Glutamatergic neuron (in vitro differentiated cells): ENCODE results near the gene ZCCHC3. TPM values are rescaled to one million over a fixed set of nuclear protein-coding genes. Genes with fewer than 3 reads are reported as not detected.

Experiments used
- DNase-seq: peaks from one replicate; pipeline ENCODE4 v3.0.0; 2022
- H3K27ac Mint-ChIP-seq: one replicate; pipeline ENCODE4 v1.8.0; 2020; ENCODE audit warnings: mild to moderate bottlenecking, mixed read lengths, inconsistent platforms; ENCODE audit not compliant: unreplicated experiment
- H3K27me3 Mint-ChIP-seq: one replicate; pipeline ENCODE4 v1.8.0; 2020; ENCODE audit warnings: mild to moderate bottlenecking, moderate library complexity, mixed read lengths, inconsistent platforms; ENCODE audit not compliant: unreplicated experiment
- H3K36me3 Mint-ChIP-seq: one replicate; pipeline ENCODE4 v1.8.0; 2020; ENCODE audit warnings: mild to moderate bottlenecking, mixed read lengths, inconsistent platforms; ENCODE audit not compliant: unreplicated experiment
- H3K4me1 Mint-ChIP-seq: one replicate; pipeline ENCODE4 v1.8.0; 2020; ENCODE audit warnings: mild to moderate bottlenecking, low read depth, mixed read lengths, inconsistent platforms; ENCODE audit not compliant: unreplicated experiment
- H3K4me3 Mint-ChIP-seq: one replicate; pipeline ENCODE4 v1.8.0; 2020; ENCODE audit warnings: mild to moderate bottlenecking, mixed read lengths, inconsistent platforms; ENCODE audit not compliant: unreplicated experiment
- H3K9me3 Mint-ChIP-seq: one replicate; pipeline ENCODE4 v1.8.0; 2020; ENCODE audit warnings: mild to moderate bottlenecking, moderate library complexity, mixed read lengths, inconsistent platforms; ENCODE audit not compliant: unreplicated experiment
- CTCF ChIP-seq: fragments of 200-600 bp; sonication (generic); IDR thresholded peaks from one replicate; pipeline ENCODE4 v1.5.0; 2021; ENCODE audit not compliant: partially characterized antibody, unreplicated experiment
- total RNA-seq: library from RNA; stranded (reverse); fragmentation: NEBNext Ultra II Directional; extraction: Animal tissue kit (Norgen Biotek cat#: 25700); gene quantifications from one replicate; pipeline ENCODE4 v1.2.1, GENCODE V29; 2021; ENCODE audit not compliant: unreplicated experiment

Gene ZCCHC3
- total RNA-seq, 1 donor from 2014 or later, result 15.3 TPM

- H3K36me3 Mint-ChIP-seq, result no peaks in the 10 kb centered on the region
- H3K4me3 Mint-ChIP-seq, result no peak overlapping the region
- H3K27ac Mint-ChIP-seq, result no peak overlapping the region
- no peaks in the 10 kb centered on the region for H3K4me1 Mint-ChIP-seq
- no peak for TF ChIP-seq CTCF
- no peak for DNase-seq
- H3K27me3 Mint-ChIP-seq, result peaks cover 7% of the 10 kb centered on the region
- H3K9me3 Mint-ChIP-seq, result peaks cover 8% of the 10 kb centered on the region
Measured at GRCh38 chr20:270517-270916, 26.9 kb upstream of the ZCCHC3 start.

DNA sequence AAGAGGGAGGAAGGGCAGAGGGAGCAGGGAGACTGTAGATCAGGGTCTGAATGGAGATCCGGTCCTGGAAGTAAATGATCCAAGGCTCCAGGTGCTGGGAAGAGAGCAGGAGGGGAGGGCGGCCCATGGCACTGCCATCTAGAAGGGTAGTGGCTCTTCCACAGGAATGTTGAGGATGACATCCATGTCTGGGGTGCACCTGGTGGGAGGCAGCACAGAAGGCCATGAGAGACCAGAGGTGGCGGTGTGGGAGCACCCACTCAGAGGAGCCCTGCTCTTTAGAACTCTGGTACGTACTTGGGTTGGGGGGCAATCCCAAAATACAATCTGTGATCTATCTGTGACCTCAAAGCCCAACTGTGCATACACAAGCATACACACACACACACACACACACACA, 26.3 kb upstream of the ZCCHC3 start:
- no peak overlapping the region for H3K4me3 Mint-ChIP-seq
- DNase-seq, result no peak

DNA sequence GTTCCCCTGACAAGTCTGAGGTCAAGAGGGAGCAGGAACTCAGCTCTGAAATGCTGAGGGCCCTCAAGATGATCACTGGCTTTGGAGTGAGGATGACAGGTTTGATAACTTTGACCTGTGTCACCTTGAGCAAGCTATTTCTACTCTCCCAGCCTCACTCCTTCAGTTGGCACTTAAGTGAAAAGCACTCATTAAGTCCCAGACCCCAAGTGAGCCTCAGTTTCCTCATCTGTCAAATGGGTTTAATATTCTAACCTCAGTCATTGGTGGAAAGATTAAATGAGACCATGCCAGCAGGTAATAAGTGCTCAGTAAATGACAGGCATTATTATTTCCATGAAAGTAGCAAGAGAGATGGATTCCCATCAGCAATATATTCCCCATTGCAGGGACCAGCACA, 25.8 kb upstream of the ZCCHC3 start:
- Mint-ChIP-seq H3K27me3 (peaks cover 7% of the 10 kb centered on the region), H3K4me1 (no peaks in the 10 kb centered on the region), H3K4me3 (no peak overlapping the region), H3K9me3 (peaks cover 7% of the 10 kb centered on the region), H3K27ac (no peak overlapping the region), H3K36me3 (peaks cover 8% of the 10 kb centered on the region)
- DNase-seq, result no peak
- TF ChIP-seq CTCF, result no peak

More for the DNA sequence above, 26.3 kb upstream of the ZCCHC3 start:
- Mint-ChIP-seq H3K36me3 (peaks cover 4% of the 10 kb centered on the region), H3K27me3 (peaks cover 7% of the 10 kb centered on the region), H3K9me3 (peaks cover 8% of the 10 kb centered on the region), H3K27ac (no peak overlapping the region), H3K4me1 (no peaks in the 10 kb centered on the region)
- no peak for TF ChIP-seq CTCF

DNA sequence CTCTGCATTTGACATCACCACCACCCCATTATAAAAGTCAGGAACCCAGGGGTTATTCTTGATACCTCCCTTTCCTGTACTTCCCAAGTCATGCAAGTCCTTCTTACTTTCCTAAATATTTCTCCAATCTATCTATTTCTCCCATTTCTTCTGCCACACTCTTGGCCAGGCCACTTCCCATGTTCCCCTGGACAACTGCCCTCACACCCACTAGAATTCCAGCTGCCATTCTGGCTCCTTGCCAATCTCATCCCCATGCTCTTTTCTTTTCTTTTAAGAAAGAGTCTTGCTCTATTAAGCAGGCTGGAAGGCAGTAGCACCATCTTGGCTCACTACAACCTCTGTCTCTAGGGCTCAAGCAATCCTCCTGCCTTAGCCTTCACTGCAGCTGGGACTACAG, 24.7 kb upstream of the ZCCHC3 start:
- DNase-seq, result no peak
- Mint-ChIP-seq H3K27ac (no peak overlapping the region), H3K9me3 (peaks cover 5% of the 10 kb centered on the region), H3K36me3 (peaks cover 8% of the 10 kb centered on the region), H3K27me3 (peaks cover 7% of the 10 kb centered on the region), H3K4me3 (no peak overlapping the region), H3K4me1 (no peaks in the 10 kb centered on the region)
- TF ChIP-seq CTCF, result no peak

DNA sequence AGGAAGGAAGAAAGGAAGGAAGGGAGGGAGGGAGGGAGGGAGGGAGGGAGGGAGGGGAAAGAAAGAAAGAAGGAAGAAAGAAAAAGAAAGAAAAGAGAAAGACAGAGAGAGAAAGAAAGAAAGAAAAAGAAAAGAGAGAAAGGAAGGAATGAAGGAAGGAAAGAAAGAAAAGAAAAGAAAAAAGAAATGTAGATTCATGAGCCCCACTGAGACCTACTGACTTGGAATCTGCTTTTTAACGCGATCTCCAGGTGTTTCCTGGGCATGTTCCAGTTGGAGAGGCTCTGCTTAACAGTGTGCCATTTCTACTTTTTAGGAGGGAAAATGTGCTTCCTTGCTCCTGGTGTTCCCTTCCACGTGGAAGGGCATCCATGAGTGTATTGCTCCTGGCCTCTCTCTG, 23.5 kb upstream of the ZCCHC3 start:
- H3K4me1 Mint-ChIP-seq, result no peaks in the 10 kb centered on the region
- H3K9me3 Mint-ChIP-seq, result peaks cover 5% of the 10 kb centered on the region
- no peak overlapping the region for H3K4me3 Mint-ChIP-seq
- H3K27me3 Mint-ChIP-seq, result peaks cover 7% of the 10 kb centered on the region
- DNase-seq, result no peak
- peaks cover 8% of the 10 kb centered on the region for H3K36me3 Mint-ChIP-seq
- no peak overlapping the region for H3K27ac Mint-ChIP-seq
- TF ChIP-seq CTCF, result no peak
